HepG2 (cell line): ENCODE data around the gene ZBTB46. TPM values are rescaled to one million over a fixed set of nuclear protein-coding genes. Genes with fewer than 3 reads are reported as not detected.
A peak's percentile ranks its signal among the peaks of the same experiment; 100 is the strongest.

ENCODE experiments used
- AGO2 ChIP-seq: fragments of 200-400 bp; formaldehyde crosslinking; optimal IDR thresholded peaks from 2 replicates; pipeline ENCODE3; 2017; ENCODE audit warnings: mild to moderate bottlenecking, low read depth, low read length, moderate library complexity
- AHR ChIP-seq: IDR thresholded peaks from 2 replicates; pipeline ENCODE4 v1.6.1; 2018; ENCODE audit warnings: missing genetic modification reagents, missing compliant biosample characterization
- CENPBD1 ChIP-seq: sonication (generic); formaldehyde crosslinking; IDR thresholded peaks from 2 replicates; pipeline ENCODE4 v1.8.0; 2022; ENCODE audit warnings: missing genetic modification reagents, low read depth, mild to moderate bottlenecking, borderline replicate concordance
- HBP1 ChIP-seq: IDR thresholded peaks from 2 replicates; pipeline ENCODE4 v1.6.1; 2016; ENCODE audit warnings: low read depth, control low read depth
- JARID2 ChIP-seq: sonication (generic); formaldehyde crosslinking; IDR thresholded peaks from 2 replicates; pipeline ENCODE4 v1.8.1; 2023; ENCODE audit warnings: missing genetic modification reagents, inconsistent platforms; ENCODE audit not compliant: insufficient replicate concordance
- MEIS1 ChIP-seq: sonication (generic); formaldehyde crosslinking; IDR thresholded peaks from 2 replicates; pipeline ENCODE4 v1.9.0; 2021; ENCODE audit warnings: mild to moderate bottlenecking, missing genetic modification reagents, moderate library complexity, borderline replicate concordance
- MTA1 ChIP-seq: sonication (generic); formaldehyde crosslinking; IDR thresholded peaks from 2 replicates; pipeline ENCODE4 v1.4.0; 2020; ENCODE audit warnings: missing genetic modification reagents, mild to moderate bottlenecking, borderline replicate concordance
- RBAK ChIP-seq: sonication (generic); formaldehyde crosslinking; IDR thresholded peaks from 2 replicates; pipeline ENCODE4 v1.5.1; 2020; ENCODE audit warnings: mild to moderate bottlenecking, missing genetic modification reagents
- SOX13 ChIP-seq, 3 experiments: fragments of 450-650 bp in 1 of 3; sonication (generic) in 1 of 3; formaldehyde crosslinking in 1 of 3; IDR thresholded peaks in 2 of 3; conservative IDR thresholded peaks in 1 of 3; 2 replicates each; pipeline versions ENCODE4 v1.5.0 to v1.6.1; 2016 to 2020; ENCODE audit warnings: antibody characterized with exemption in 1 of 3, mild to moderate bottlenecking in 1 of 3, missing compliant biosample characterization in 1 of 3, missing genetic modification reagents in 1 of 3, moderate library complexity in 1 of 3
- TBL1XR1 ChIP-seq: fragments of 150-350 bp; IDR thresholded peaks from 2 replicates; pipeline ENCODE4 v1.6.1; 2014; ENCODE audit warnings: borderline replicate concordance, low read length; ENCODE audit not compliant: partially characterized antibody
- TFE3 ChIP-seq: IDR thresholded peaks from 2 replicates; pipeline ENCODE4 v1.6.1; 2016
- ZBTB4 ChIP-seq: sonication (generic); formaldehyde crosslinking; IDR thresholded peaks from 2 replicates; pipeline ENCODE4 v1.4.0; 2020; ENCODE audit warnings: missing genetic modification reagents, mild to moderate bottlenecking, borderline replicate concordance
- ZKSCAN5 ChIP-seq: sonication (generic); formaldehyde crosslinking; IDR thresholded peaks from 2 replicates; pipeline ENCODE4 v1.5.1; 2020; ENCODE audit warnings: mild to moderate bottlenecking, missing genetic modification reagents
- ZMYM3 ChIP-seq: sonication (generic); formaldehyde crosslinking; IDR thresholded peaks from 2 replicates; pipeline ENCODE4 v1.5.1; 2020; ENCODE audit warnings: mild to moderate bottlenecking, missing genetic modification reagents
- ZNF460 ChIP-seq: sonication (generic); formaldehyde crosslinking; IDR thresholded peaks from 2 replicates; pipeline ENCODE4 v1.5.1; 2020; ENCODE audit warnings: missing genetic modification reagents, mild to moderate bottlenecking, borderline replicate concordance
- ZNF552 ChIP-seq: sonication (generic); formaldehyde crosslinking; IDR thresholded peaks from 2 replicates; pipeline ENCODE4 v1.9.0; 2022; ENCODE audit warnings: missing genetic modification reagents, mild to moderate bottlenecking, borderline replicate concordance
- ZSCAN20 ChIP-seq: sonication (generic); formaldehyde crosslinking; IDR thresholded peaks from 2 replicates; pipeline ENCODE4 v1.4.0; 2020; ENCODE audit warnings: missing genetic modification reagents, mild to moderate bottlenecking, borderline replicate concordance
- ZSCAN25 ChIP-seq: sonication (generic); formaldehyde crosslinking; IDR thresholded peaks from 2 replicates; pipeline ENCODE4 v1.8.0; 2022; ENCODE audit warnings: mild to moderate bottlenecking, missing genetic modification reagents
- polyA plus RNA-seq, 8 experiments: library from polyadenylated mRNA; depleted of rRNA in 3 of 8; stranded (reverse) in 7 of 8; unstranded in 1 of 8; fragments of >200 nt; fragmentation: Illumina TruSeq in 4 of 8; extraction: Trizol in 4 of 8; gene quantifications; 2 replicates each; pipeline versions ENCODE4 v1.2.1 to v1.2.3, GENCODE V29; 2011 to 2016; ENCODE audit warnings: low read depth in 4 of 8, missing spikeins in 1 of 8, mixed read lengths in 1 of 8; ENCODE audit not compliant: insufficient read depth in 1 of 8
- total RNA-seq, 5 experiments: library from RNA; depleted of rRNA; stranded (reverse); fragments of >200 nt; fragmentation: Illumina TruSeq; extraction: Trizol; gene quantifications; 2 replicates each; pipeline ENCODE4 v1.2.3, GENCODE V29; 2016; ENCODE audit warnings: low read depth in 1 of 5
- TF ChIP-seq, protein P1 (sequence below): sonication (generic); formaldehyde crosslinking; IDR thresholded peaks from 2 replicates; pipeline ENCODE4 v1.4.0; 2020; ENCODE audit warnings: missing genetic modification reagents

The ZBTB46 gene
- total and polyA plus RNA-seq, 2 of the 13 experiments (the other 11 are each of a cell fraction or from before 2014, with no cell fraction given), result 1.6 to 13.5 TPM

DNA sequence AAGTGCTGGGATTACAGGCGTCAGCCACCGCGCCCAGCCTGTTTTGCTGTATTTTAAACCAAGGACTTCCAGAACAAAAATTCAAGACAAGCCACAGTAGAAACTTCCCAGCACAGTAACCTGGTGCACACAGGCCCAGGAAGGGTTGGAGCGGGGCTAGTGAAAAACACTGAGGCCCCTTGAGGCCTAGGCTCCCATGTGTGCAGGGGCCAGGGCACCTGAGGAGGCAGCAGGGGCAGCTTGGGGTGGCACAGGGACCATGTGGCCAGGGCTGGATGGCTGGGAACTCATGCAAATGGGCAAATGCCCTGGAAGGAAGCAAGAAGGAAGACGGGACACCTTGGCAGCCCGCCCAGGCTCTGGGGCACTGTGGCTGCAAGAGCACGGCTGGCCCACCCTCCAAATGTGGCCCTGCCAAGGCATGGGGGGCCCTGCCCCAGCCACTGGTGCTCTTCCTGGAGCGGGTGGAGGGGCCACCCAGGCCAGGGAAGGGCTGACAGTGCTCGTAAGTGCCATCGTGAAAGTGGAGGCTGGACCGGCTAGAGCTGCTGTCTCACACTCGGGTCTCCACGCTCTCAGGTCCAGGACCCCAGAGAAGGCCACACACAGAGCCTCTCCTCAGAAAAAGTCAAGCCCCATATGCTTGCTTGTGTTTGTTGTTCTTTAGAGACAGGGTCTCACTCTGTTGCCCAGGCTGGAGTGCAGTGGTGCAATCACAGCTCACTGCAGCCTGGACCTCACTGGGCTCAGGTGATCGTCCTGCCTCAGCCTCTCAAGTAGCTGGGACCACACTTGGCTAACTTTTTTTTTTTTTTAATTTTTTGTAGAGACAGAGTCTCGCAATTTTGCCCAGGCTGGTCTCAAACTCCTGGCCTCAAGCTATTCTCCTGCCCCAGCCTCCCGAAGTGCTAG is 81.2 kb downstream of the ZBTB46 start (continued):
- TF ChIP-seq ZBTB4, result no peak
- no peak for TF ChIP-seq JARID2 (CRISPR knock-in tag)
- TF ChIP-seq, protein P1, sequence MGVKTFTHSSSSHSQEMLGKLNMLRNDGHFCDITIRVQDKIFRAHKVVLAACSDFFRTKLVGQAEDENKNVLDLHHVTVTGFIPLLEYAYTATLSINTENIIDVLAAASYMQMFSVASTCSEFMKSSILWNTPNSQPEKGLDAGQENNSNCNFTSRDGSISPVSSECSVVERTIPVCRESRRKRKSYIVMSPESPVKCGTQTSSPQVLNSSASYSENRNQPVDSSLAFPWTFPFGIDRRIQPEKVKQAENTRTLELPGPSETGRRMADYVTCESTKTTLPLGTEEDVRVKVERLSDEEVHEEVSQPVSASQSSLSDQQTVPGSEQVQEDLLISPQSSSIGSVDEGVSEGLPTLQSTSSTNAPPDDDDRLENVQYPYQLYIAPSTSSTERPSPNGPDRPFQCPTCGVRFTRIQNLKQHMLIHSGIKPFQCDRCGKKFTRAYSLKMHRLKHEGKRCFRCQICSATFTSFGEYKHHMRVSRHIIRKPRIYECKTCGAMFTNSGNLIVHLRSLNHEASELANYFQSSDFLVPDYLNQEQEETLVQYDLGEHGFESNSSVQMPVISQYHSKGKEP (CRISPR knock-in tag), result no peak
- 0 out of 2 replicates have a peak, but pooled peaks have one; percentile 15 for TF ChIP-seq MTA1 (CRISPR knock-in tag)
- no peak for TF ChIP-seq ZKSCAN5 (CRISPR knock-in tag)
- TF ChIP-seq MEIS1 (CRISPR knock-in tag), result no peak
- no peak for TF ChIP-seq CENPBD1 (CRISPR knock-in tag)
- no peak for TF ChIP-seq HBP1 (CRISPR knock-in tag)
- TF ChIP-seq ZNF552 (CRISPR knock-in tag), result no peak
- TF ChIP-seq ZMYM3 (CRISPR knock-in tag), result peak; percentile 23; the same call in 1 of the 2 replicates
- TF ChIP-seq SOX13 (IDR thresholded peaks at IDR 0.05), result no peak
- TF ChIP-seq SOX13 (CRISPR knock-in tag; conservative IDR thresholded peaks at IDR 0.05 in 1 of 2, IDR thresholded peaks at IDR 0.05 in 1 of 2), result no peak
- TF ChIP-seq TFE3 (CRISPR knock-in tag), result no peak
- no peak for TF ChIP-seq ZSCAN25
- no peak for TF ChIP-seq ZSCAN20 (CRISPR knock-in tag)
- no peak for TF ChIP-seq TBL1XR1
- TF ChIP-seq AGO2, result peak; percentile 22
- no peak for TF ChIP-seq RBAK (CRISPR knock-in tag)
- TF ChIP-seq AHR (CRISPR knock-in tag), result no peak
- TF ChIP-seq ZNF460, result no peak
- TF ChIP-seq, all 625 proteins: peak for 6
